ENCODE data around the gene MACROD2.

Gene MACROD2

DNA sequence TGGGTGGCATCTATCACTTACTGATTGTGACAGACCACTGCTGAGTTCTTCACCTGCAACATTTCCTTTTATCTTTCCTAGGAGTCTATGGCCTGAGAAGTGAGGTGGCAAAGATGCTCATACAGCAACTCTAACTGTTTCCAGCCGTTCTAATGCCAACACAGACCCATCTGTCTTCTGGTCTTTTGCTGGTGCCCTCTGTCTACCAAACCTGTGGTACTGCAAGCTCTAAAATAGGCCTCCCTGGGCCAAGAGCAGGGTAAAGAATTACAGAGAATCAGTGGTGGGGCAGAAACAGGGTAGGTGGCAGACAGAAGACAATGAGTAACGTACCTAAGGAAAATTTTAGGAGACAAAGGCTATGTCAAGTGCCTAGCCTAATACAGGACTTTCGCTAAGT is 953.1 kb downstream of the MACROD2 start:
- H3K4me1 ChIP-seq (ENCODE audit: control insufficient read depth, insufficient read depth, low read length), result peaks cover 13% of the 10 kb centered on the region
- no peaks in the 10 kb centered on the region for H3K36me3 ChIP-seq (ENCODE audit: control insufficient read depth, insufficient read depth, low read length)
- H3K27me3 ChIP-seq (ENCODE audit: control insufficient read depth, insufficient read depth, low read length), result no peaks in the 10 kb centered on the region
- no peak overlapping the region for H3K4me3 ChIP-seq (ENCODE audit: low read depth, low read length)
- H3K9ac ChIP-seq (ENCODE audit: low read depth, low read length), result no peak overlapping the region
- H3K9me3 ChIP-seq (ENCODE audit: control insufficient read depth, insufficient read depth, low read length), result no peaks in the 10 kb centered on the region

- no peaks in the 10 kb centered on the region for H3K9me3 ChIP-seq (ENCODE audit: control insufficient read depth, insufficient read depth, low read length)
- peaks cover 13% of the 10 kb centered on the region for H3K4me1 ChIP-seq (ENCODE audit: control insufficient read depth, insufficient read depth, low read length)
- no peaks in the 10 kb centered on the region for H3K36me3 ChIP-seq (ENCODE audit: control insufficient read depth, insufficient read depth, low read length)
- H3K4me3 ChIP-seq (ENCODE audit: low read depth, low read length), result no peak overlapping the region
- no peak overlapping the region for H3K9ac ChIP-seq (ENCODE audit: low read depth, low read length)
- no peaks in the 10 kb centered on the region for H3K27me3 ChIP-seq (ENCODE audit: control insufficient read depth, insufficient read depth, low read length)
Measured at GRCh38 chr20:14950633-14951032, 955.3 kb downstream of the MACROD2 start.

- Histone ChIP-seq H3K27me3 (ENCODE audit: control insufficient read depth, insufficient read depth, low read length) (no peaks in the 10 kb centered on the region), H3K36me3 (ENCODE audit: control insufficient read depth, insufficient read depth, low read length) (no peaks in the 10 kb centered on the region), H3K9me3 (ENCODE audit: control insufficient read depth, insufficient read depth, low read length) (no peaks in the 10 kb centered on the region), H3K4me1 (ENCODE audit: control insufficient read depth, insufficient read depth, low read length) (peaks cover 13% of the 10 kb centered on the region), H3K9ac (ENCODE audit: low read depth, low read length) (no peak overlapping the region), H3K4me3 (ENCODE audit: low read depth, low read length) (no peak overlapping the region)
Measured at GRCh38 chr20:14951105-14951504, 955.8 kb downstream of the MACROD2 start.

GRCh38 chr20:14951707-14952418 is 956.5 kb downstream of the MACROD2 start:
- no peaks in the 10 kb centered on the region for H3K36me3 ChIP-seq (ENCODE audit: control insufficient read depth, insufficient read depth, low read length)
- no peak overlapping the region for H3K9ac ChIP-seq (ENCODE audit: low read depth, low read length)
- H3K9me3 ChIP-seq (ENCODE audit: control insufficient read depth, insufficient read depth, low read length), result no peaks in the 10 kb centered on the region
- H3K4me1 ChIP-seq (ENCODE audit: control insufficient read depth, insufficient read depth, low read length), result peaks cover 13% of the 10 kb centered on the region
- no peak overlapping the region for H3K4me3 ChIP-seq (ENCODE audit: low read depth, low read length)
- no peaks in the 10 kb centered on the region for H3K27me3 ChIP-seq (ENCODE audit: control insufficient read depth, insufficient read depth, low read length)

DNA sequence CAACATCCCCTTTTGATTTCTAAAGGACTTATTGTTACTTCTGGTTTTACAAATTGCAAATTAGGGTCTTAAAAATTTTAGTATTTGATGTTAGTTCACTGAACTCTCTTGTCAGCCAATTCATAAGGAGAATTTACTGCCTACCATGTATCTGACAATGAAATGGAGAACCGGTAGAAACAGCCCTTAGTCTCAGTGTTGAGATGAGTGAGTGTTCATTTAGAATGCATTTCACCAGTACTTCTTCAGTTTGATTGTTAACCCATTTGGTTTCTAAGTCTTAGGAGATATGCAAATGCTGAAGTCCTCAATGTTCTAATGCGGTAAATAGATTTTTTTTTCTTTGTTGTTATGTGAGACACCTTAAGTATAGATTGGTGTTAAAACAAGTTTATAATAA is 958.4 kb downstream of the MACROD2 start:
- H3K27me3 ChIP-seq (ENCODE audit: control insufficient read depth, insufficient read depth, low read length), result no peaks in the 10 kb centered on the region
- peaks cover 4% of the 10 kb centered on the region for H3K4me1 ChIP-seq (ENCODE audit: control insufficient read depth, insufficient read depth, low read length)

DNA sequence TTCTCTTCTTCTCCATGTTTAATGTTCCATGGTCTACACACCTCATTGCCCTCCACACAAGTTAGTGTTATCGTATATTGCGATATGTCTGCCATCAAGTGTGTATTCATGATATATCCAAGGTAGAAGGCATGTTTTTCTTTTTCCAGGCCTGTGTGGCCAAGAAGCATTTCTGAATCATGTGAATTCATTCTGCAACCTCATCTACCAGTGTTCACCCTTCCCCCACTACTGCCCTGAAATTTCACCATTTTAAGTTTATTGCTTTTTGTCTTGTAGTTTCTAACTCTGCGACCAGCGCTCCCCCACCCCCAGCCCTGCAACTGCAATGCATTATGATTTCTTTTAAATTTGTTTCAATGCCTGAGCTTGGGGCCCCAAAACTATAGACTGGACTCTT is 960.1 kb downstream of the MACROD2 start:
- Histone ChIP-seq H3K4me1 (ENCODE audit: control insufficient read depth, insufficient read depth, low read length) (peaks cover 4% of the 10 kb centered on the region), H3K9ac (ENCODE audit: low read depth, low read length) (no peak overlapping the region), H3K9me3 (ENCODE audit: control insufficient read depth, insufficient read depth, low read length) (no peaks in the 10 kb centered on the region), H3K4me3 (ENCODE audit: low read depth, low read length) (no peak overlapping the region), H3K36me3 (ENCODE audit: control insufficient read depth, insufficient read depth, low read length) (no peaks in the 10 kb centered on the region), H3K27me3 (ENCODE audit: control insufficient read depth, insufficient read depth, low read length) (no peaks in the 10 kb centered on the region)

More for the DNA sequence above, 958.4 kb downstream of the MACROD2 start:
- Histone ChIP-seq H3K36me3 (ENCODE audit: control insufficient read depth, insufficient read depth, low read length) (no peaks in the 10 kb centered on the region), H3K9me3 (ENCODE audit: control insufficient read depth, insufficient read depth, low read length) (no peaks in the 10 kb centered on the region), H3K9ac (ENCODE audit: low read depth, low read length) (no peak overlapping the region), H3K4me3 (ENCODE audit: low read depth, low read length) (no peak overlapping the region)

DNA sequence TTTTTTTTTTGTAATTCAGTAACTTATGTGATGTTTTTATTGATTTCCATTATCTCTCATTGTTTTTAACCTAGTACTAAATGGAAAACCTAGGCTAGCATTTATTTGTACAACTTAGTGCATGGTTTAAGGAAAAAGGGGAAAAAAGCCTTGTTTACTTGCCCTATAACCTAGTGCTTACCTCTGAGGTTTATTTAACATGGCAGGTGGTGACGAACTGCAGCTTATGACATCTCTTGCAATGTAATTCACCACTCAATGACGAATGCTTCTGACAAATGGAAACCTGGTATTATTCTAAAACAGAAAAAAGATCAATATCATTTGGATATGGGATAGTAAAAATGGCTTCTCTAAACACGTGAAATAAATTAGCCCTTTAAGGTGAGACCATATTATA is 960.7 kb downstream of the MACROD2 start:
- H3K9ac ChIP-seq (ENCODE audit: low read depth, low read length), result no peak overlapping the region
- no peaks in the 10 kb centered on the region for H3K9me3 ChIP-seq (ENCODE audit: control insufficient read depth, insufficient read depth, low read length)
- H3K4me3 ChIP-seq (ENCODE audit: low read depth, low read length), result no peak overlapping the region
- peaks cover 4% of the 10 kb centered on the region for H3K4me1 ChIP-seq (ENCODE audit: control insufficient read depth, insufficient read depth, low read length)
- H3K27me3 ChIP-seq (ENCODE audit: control insufficient read depth, insufficient read depth, low read length), result no peaks in the 10 kb centered on the region
- no peaks in the 10 kb centered on the region for H3K36me3 ChIP-seq (ENCODE audit: control insufficient read depth, insufficient read depth, low read length)

DNA sequence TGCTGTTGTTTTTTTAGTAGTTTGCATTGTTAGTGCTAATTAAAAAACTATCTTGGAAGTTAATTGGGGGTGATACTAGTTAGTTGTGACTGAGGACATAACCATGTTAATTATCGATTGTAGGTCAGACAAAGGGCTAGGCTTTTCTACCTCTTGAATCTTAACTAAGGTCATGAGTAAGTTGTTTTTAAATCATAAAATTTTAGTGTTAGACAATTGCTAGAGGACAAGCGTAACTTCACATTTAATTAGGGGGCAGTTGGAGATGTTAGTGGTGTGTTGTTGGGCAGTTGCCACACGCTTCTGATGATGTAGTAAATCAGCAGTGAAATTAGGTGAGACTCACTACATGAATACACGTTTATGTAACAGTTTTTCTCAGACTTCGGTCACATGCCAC is 961.2 kb downstream of the MACROD2 start:
- H3K4me3 ChIP-seq (ENCODE audit: low read depth, low read length), result no peak overlapping the region
- H3K27me3 ChIP-seq (ENCODE audit: control insufficient read depth, insufficient read depth, low read length), result no peaks in the 10 kb centered on the region
- H3K36me3 ChIP-seq (ENCODE audit: control insufficient read depth, insufficient read depth, low read length), result no peaks in the 10 kb centered on the region
- H3K4me1 ChIP-seq (ENCODE audit: control insufficient read depth, insufficient read depth, low read length), result peaks cover 4% of the 10 kb centered on the region
- H3K9me3 ChIP-seq (ENCODE audit: control insufficient read depth, insufficient read depth, low read length), result no peaks in the 10 kb centered on the region
- no peak overlapping the region for H3K9ac ChIP-seq (ENCODE audit: low read depth, low read length)

DNA sequence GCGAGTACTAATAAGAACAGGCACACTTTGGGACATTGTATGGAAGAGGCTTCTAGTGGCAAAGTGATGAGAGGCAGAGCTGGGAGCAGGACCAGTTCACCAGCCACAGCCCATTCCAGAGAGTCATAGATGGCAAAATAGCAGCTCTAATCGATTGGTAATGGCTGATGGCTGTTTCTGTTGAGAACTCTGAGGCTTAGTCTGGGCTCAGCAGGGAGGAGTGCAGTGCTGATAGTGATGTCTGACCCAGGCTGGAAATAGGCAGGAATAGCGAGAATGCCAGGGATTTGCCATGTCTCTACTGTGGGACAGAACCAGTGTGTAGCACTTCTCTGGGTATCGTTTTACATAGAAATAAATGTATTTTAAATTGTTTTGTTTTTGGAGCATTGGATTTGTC is 962.1 kb downstream of the MACROD2 start:
- no peaks in the 10 kb centered on the region for H3K36me3 ChIP-seq (ENCODE audit: control insufficient read depth, insufficient read depth, low read length)
- H3K9ac ChIP-seq (ENCODE audit: low read depth, low read length), result no peak overlapping the region

GRCh38 chr20:14958626-14959025 is 963.3 kb downstream of the MACROD2 start:
- H3K4me3 ChIP-seq (ENCODE audit: low read depth, low read length), result no peak overlapping the region
- H3K9ac ChIP-seq (ENCODE audit: low read depth, low read length), result no peak overlapping the region
- H3K36me3 ChIP-seq (ENCODE audit: control insufficient read depth, insufficient read depth, low read length), result no peaks in the 10 kb centered on the region
- no peaks in the 10 kb centered on the region for H3K9me3 ChIP-seq (ENCODE audit: control insufficient read depth, insufficient read depth, low read length)
- no peaks in the 10 kb centered on the region for H3K4me1 ChIP-seq (ENCODE audit: control insufficient read depth, insufficient read depth, low read length)
- no peaks in the 10 kb centered on the region for H3K27me3 ChIP-seq (ENCODE audit: control insufficient read depth, insufficient read depth, low read length)

More for the DNA sequence above, 962.1 kb downstream of the MACROD2 start:
- Histone ChIP-seq H3K27me3 (ENCODE audit: control insufficient read depth, insufficient read depth, low read length) (no peaks in the 10 kb centered on the region), H3K4me1 (ENCODE audit: control insufficient read depth, insufficient read depth, low read length) (no peaks in the 10 kb centered on the region), H3K9me3 (ENCODE audit: control insufficient read depth, insufficient read depth, low read length) (no peaks in the 10 kb centered on the region), H3K4me3 (ENCODE audit: low read depth, low read length) (no peak overlapping the region)

DNA sequence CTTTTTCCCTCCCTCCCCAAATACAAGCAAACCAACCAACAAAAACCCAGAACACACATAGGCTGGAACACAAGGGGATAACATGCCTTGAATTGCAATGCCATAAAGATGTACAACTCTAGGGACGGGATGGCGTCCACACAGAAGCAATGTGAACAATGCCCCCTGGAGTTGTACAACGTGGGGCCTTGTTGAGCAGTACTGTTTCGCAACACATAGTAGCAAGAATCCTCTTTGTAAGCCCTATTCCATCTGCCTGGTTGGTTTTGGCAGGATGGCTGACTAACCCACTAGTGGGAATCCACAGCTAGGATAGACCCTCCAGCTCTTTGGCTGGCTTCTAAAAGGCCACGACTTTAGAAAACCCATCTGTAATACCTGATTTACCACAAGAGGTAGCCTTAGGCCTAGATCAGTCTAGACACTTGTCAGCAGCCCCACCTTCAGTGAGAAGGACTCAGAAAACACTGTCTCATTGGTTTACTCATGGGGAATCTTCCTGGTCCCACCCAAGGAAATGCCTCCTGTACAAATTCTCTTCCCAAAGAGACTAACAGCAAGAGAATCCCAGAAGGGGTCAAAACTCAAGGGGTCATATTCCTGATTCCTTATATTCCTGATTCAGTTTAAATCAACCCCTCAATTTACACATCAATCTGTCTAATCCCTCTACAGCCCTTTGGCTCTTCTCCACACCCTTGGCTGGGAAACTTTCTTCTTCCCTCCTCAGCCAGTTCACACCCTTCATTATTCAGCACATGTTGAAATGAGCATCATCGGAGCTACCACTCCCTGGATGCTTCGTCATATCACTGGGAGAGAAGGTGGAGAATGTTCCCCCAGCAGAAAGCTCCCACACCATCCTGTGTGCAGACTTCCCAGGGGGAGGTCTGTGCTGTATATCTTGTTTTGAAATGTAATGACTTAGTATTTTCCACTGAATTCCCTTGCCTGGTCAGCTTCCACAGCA is 964.5 kb downstream of the MACROD2 start:
- no peak overlapping the region for H3K9ac ChIP-seq (ENCODE audit: low read depth, low read length)
- no peaks in the 10 kb centered on the region for H3K4me1 ChIP-seq (ENCODE audit: control insufficient read depth, insufficient read depth, low read length)
- no peaks in the 10 kb centered on the region for H3K9me3 ChIP-seq (ENCODE audit: control insufficient read depth, insufficient read depth, low read length)
- H3K36me3 ChIP-seq (ENCODE audit: control insufficient read depth, insufficient read depth, low read length), result no peaks in the 10 kb centered on the region
- no peak overlapping the region for H3K4me3 ChIP-seq (ENCODE audit: low read depth, low read length)
- H3K27me3 ChIP-seq (ENCODE audit: control insufficient read depth, insufficient read depth, low read length), result no peaks in the 10 kb centered on the region

GRCh38 chr20:14960831-14961230 is 965.5 kb downstream of the MACROD2 start:
- H3K4me3 ChIP-seq (ENCODE audit: low read depth, low read length), result no peak overlapping the region
- no peaks in the 10 kb centered on the region for H3K27me3 ChIP-seq (ENCODE audit: control insufficient read depth, insufficient read depth, low read length)
- H3K9ac ChIP-seq (ENCODE audit: low read depth, low read length), result no peak overlapping the region
- H3K36me3 ChIP-seq (ENCODE audit: control insufficient read depth, insufficient read depth, low read length), result no peaks in the 10 kb centered on the region
- H3K9me3 ChIP-seq (ENCODE audit: control insufficient read depth, insufficient read depth, low read length), result no peaks in the 10 kb centered on the region
- H3K4me1 ChIP-seq (ENCODE audit: control insufficient read depth, insufficient read depth, low read length), result no peaks in the 10 kb centered on the region

Measured in iPS-15b (cell line).